Lung (tissue), 12 donors: ENCODE measurements around the gene KRTAP2-1. TPM values are rescaled to one million over a fixed set of nuclear protein-coding genes. Genes with fewer than 3 reads are reported as not detected.
"Not testable (repeated sequence)": the region's sequence is repeated elsewhere in the genome, so short reads cannot be mapped to it uniquely, and the experiment has no call there.

Experiments
- ATAC-seq: fragments of 200-7000 bp; cut with Tn5 transposase; one replicate; pipeline ENCODE4 v1.9.1; 2020; ENCODE audit warnings: moderate number of reproducible peaks; ENCODE audit not compliant: insufficient read depth, low FRiP score
- DNase-seq, 3 donors: peaks; one replicate each; pipeline ENCODE4 v3.0.0-alpha.2; 2013 to 2017
- H3K27ac ChIP-seq, 2 donors: one replicate each; pipeline ENCODE4 v1.5.1; 2013; ENCODE audit warnings: mild to moderate bottlenecking in 2 of 2, moderate library complexity in 2 of 2, control low read depth in 1 of 2, inconsistent platforms in 1 of 2, low read depth in 1 of 2, low read length in 1 of 2
- H3K27me3 ChIP-seq, 3 donors: one replicate each; pipeline ENCODE4 v1.5.1; 2013; ENCODE audit warnings: low read length in 2 of 3; ENCODE audit not compliant: control insufficient read depth in 3 of 3, insufficient read depth in 3 of 3
- H3K36me3 ChIP-seq, 4 donors: one replicate each; pipeline ENCODE4 v1.5.1; 2013; ENCODE audit warnings: low read length in 4 of 4, mild to moderate bottlenecking in 1 of 4, moderate library complexity in 1 of 4; ENCODE audit not compliant: control insufficient read depth in 4 of 4, insufficient read depth in 4 of 4
- H3K4me1 ChIP-seq, 5 donors: one replicate each; pipeline ENCODE4 v1.5.1; 2013; ENCODE audit warnings: low read length in 5 of 5, mild to moderate bottlenecking in 2 of 5, moderate library complexity in 1 of 5; ENCODE audit not compliant: control insufficient read depth in 5 of 5, insufficient read depth in 5 of 5
- H3K4me3 ChIP-seq: one replicate; pipeline ENCODE4 v1.5.1; 2013; ENCODE audit warnings: mild to moderate bottlenecking, control low read depth, moderate library complexity
- H3K9ac ChIP-seq, 2 donors: one replicate each; pipeline ENCODE4 v1.5.1; 2013; ENCODE audit warnings: low read length in 2 of 2, control low read depth in 1 of 2; ENCODE audit not compliant: insufficient read depth in 1 of 2
- H3K9me3 ChIP-seq, 4 donors: one replicate each; pipeline ENCODE4 v1.5.1; 2013; ENCODE audit warnings: low read length in 3 of 4, mild to moderate bottlenecking in 1 of 4, moderate library complexity in 1 of 4; ENCODE audit not compliant: control insufficient read depth in 4 of 4, insufficient read depth in 3 of 4
- WGBS, 2 donors: extraction: QIAGEN DNeasy Blood & Tissue Kit; methylation state at CpG; one replicate each; pipeline ENCODE4 v1.1.7; 2013; 5-methylcytosine and 5-hydroxymethylcytosine counted together
- polyA plus RNA-seq, 2 donors: library from polyadenylated mRNA; stranded (reverse); fragments of 200-250 nt; gene quantifications; one replicate each; pipeline ENCODE4 v1.2.1, GENCODE V29; 2013
- total RNA-seq, 2 donors: library from RNA; depleted of rRNA in 1 of 2; stranded (reverse); fragments of >200 nt in 1 of 2; gene quantifications; one replicate each; pipeline ENCODE4 v1.2.1, GENCODE V29; 2014 to 2021
- TF ChIP-seq, protein P1 (sequence below): IDR thresholded peaks from 2 replicates; pipeline ENCODE4 v1.5.1; 2012; ENCODE audit warnings: mild to moderate bottlenecking; ENCODE audit errors: control extremely low read depth, extremely low read depth
- donor health status: control.
- donor health status: control.
- donor health status: Bipolar disorder and iron deficiency.
- donor health status: healthy.
- donor health status: DM: yes; HTN: yes; CAD: no.

Gene KRTAP2-1
- total and polyA plus RNA-seq, 4 donors = not detected

DNA sequence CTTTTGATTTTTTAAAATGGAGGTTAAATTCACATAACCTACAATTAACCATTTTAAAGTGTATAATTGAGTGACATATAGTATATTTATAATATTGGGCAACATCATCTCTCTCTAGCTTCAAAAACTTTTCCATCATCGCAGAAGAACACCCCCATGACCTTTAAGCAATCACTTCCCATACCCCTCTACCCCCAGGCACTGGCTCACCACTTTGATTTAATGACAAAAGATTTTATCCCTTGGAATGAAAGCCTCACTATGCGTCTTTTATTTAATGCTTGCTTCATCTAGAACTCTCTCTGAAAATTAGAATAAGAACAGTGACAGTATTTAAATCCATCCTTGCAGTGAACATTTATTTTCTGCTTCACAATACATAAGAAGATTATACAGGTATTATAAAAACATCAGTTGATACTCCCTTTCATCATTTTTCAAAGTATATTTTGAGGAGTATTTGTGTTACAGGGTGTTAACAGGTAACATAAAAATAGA, 9.2 kb downstream of the KRTAP2-1 start:
- Histone ChIP-seq H3K9ac (no peak overlapping the region), H3K4me1 (no peaks in the 10 kb centered on the region), H3K27me3 (peaks cover 0 to 3% (median 0%) of the 10 kb centered on the region in 3 donors), H3K36me3 (no peaks in the 10 kb centered on the region), H3K9me3 (no peaks in the 10 kb centered on the region), H3K27ac (no peak overlapping the region), H3K4me3 (no peak overlapping the region)
- 75 to 86% methylated on average over 2 of the region's 2 CpGs for WGBS, 2 donors
- no peak for DNase-seq
- TF ChIP-seq, protein P1, sequence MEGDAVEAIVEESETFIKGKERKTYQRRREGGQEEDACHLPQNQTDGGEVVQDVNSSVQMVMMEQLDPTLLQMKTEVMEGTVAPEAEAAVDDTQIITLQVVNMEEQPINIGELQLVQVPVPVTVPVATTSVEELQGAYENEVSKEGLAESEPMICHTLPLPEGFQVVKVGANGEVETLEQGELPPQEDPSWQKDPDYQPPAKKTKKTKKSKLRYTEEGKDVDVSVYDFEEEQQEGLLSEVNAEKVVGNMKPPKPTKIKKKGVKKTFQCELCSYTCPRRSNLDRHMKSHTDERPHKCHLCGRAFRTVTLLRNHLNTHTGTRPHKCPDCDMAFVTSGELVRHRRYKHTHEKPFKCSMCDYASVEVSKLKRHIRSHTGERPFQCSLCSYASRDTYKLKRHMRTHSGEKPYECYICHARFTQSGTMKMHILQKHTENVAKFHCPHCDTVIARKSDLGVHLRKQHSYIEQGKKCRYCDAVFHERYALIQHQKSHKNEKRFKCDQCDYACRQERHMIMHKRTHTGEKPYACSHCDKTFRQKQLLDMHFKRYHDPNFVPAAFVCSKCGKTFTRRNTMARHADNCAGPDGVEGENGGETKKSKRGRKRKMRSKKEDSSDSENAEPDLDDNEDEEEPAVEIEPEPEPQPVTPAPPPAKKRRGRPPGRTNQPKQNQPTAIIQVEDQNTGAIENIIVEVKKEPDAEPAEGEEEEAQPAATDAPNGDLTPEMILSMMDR = no peak
- ATAC-seq = no peak

- not testable (repeated sequence) for H3K27me3 ChIP-seq, H3K9me3 ChIP-seq, H3K4me3 ChIP-seq, H3K27ac ChIP-seq, H3K9ac ChIP-seq, H3K4me1 ChIP-seq, ATAC-seq, DNase-seq, H3K36me3 ChIP-seq
- WGBS, 2 donors = 83 to 93% methylated on average over 7 to 10 of the region's 10 CpGs
Observed at GRCh38 chr17:41034346-41034935, 12.7 kb downstream of the KRTAP2-1 start, which contains the start of gene KRTAP1-3. TSS of gene KRTAP1-3 (minus strand) at chr17:41034874. CDS start at chr17:41034821, 53 bp downstream.

DNA sequence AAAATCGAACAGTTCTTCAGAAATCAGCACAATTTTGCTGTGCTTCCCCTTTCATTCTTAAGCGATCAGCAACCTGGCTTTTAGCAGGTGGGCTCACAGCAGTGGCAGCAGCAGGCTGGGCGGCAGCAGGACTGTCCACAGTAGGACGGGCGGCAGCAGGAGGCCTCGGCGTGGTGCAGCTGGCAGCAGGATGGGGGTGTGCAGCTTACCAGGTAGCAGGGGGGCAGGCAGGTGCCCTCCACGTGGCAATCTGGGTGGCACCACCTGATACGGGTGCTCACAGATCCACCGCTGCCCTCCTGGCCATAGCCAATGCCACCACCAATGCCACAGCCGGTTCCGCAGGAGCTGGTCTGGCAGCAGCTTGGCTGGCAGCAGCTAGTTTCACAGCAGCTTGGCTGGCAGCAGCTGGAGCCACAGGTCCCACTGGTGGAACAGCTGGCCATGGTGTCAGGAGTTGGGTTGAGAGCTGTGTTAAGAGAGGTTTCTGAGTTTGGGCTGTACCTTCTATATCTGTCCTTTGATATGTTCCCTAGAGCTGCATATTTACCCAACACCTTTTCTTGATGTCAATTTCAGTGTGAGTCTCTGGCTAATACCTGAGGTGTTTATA, 17.4 kb downstream of the KRTAP2-1 start, which contains the start of gene KRTAP1-4:
Gene KRTAP1-4 (minus strand): TSS at position 563 of the 613 bp plus-strand sequence. CDS start 117 bp downstream, at position 446.
- Histone ChIP-seq H3K27ac (no peak within 1 kb of the TSS), H3K4me3 (no peak within 1 kb of the TSS), H3K36me3 (no peaks in the 10 kb centered on the region), H3K4me1 (no peaks in the 10 kb centered on the region), H3K9ac (no peak within 1 kb of the TSS), H3K9me3 (no peaks in the 10 kb centered on the region), H3K27me3 (no peaks in the 10 kb centered on the region)
- TF ChIP-seq, protein P1 = no peak
- ATAC-seq (no peak), DNase-seq (no peak)
- 84 to 94% methylated on average over 12 of the region's 12 CpGs for WGBS, 2 donors

GRCh38 chr17:41026715-41027471, 20.2 kb downstream of the KRTAP2-1 start, which contains the start of gene KRTAP1-5:
TSS of gene KRTAP1-5 (minus strand) at chr17:41027208. CDS start at chr17:41027155, 53 bp downstream.
- ATAC-seq (no peak), DNase-seq (no peak)
- Histone ChIP-seq H3K36me3 (no peaks in the 10 kb centered on the region), H3K9ac (no peak within 1 kb of the TSS), H3K4me1 (no peaks in the 10 kb centered on the region), H3K9me3 (peaks cover 0 to 4% (median 0%) of the 10 kb centered on the region in 4 donors), H3K4me3 (no peak within 1 kb of the TSS), H3K27ac (no peak within 1 kb of the TSS), H3K27me3 (no peaks in the 10 kb centered on the region)
- TF ChIP-seq, protein P1 = no peak
- 77 to 85% methylated on average over 9 of the region's 9 CpGs for WGBS, 2 donors
